22Rv1 (cell line): Measurements from ENCODE around the gene MMP24.

ENCODE experiments used
- H3K27ac ChIP-seq: fragments of 450-650 bp; 2 replicates; pipeline ENCODE4 v1.5.1; 2017
- ZFX ChIP-seq: fragments of 450-650 bp; IDR thresholded peaks from 2 replicates; pipeline ENCODE4 v1.6.1; 2017; ENCODE audit warnings: antibody characterized with exemption, borderline replicate concordance
- TF ChIP-seq, protein P1 (sequence below): fragments of 450-650 bp; IDR thresholded peaks from 2 replicates; pipeline ENCODE4 v1.5.1; 2017; ENCODE audit warnings: mild to moderate bottlenecking

Gene MMP24

DNA sequence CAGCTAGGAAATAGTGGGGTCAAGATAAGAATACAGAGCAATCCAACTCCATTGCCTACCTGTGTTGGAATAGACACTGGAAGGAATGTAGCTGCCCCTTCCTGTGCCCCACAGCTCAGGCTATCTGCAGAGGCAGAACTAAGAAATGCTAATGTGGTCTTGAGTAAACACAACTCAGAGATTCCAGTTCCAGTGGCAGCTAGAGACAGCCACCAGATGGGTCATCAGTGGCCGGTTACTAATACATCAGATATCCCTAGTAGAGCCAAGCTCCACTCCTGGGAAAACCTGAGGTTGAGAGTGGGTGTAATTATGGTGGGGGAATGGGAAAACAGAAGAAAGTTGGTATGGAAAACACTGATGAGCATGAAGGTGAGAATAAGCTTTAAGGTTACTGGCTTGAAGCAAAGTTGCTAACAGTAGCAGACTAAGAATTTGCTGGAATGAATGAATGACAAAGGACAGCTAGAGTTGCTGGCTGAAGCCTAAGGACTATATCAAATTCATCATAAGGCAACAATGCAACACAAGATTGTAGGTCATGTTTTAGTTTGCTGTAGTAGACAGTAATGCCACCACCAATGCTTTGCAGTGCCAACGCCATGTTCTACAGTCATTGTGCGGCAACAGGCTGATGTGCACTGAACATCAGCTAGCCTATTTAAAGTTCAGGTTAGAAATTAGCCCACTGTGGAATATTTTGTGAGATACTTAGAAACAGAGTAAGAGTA, 94.1 kb downstream of the MMP24 start:
- TF ChIP-seq, protein P1, sequence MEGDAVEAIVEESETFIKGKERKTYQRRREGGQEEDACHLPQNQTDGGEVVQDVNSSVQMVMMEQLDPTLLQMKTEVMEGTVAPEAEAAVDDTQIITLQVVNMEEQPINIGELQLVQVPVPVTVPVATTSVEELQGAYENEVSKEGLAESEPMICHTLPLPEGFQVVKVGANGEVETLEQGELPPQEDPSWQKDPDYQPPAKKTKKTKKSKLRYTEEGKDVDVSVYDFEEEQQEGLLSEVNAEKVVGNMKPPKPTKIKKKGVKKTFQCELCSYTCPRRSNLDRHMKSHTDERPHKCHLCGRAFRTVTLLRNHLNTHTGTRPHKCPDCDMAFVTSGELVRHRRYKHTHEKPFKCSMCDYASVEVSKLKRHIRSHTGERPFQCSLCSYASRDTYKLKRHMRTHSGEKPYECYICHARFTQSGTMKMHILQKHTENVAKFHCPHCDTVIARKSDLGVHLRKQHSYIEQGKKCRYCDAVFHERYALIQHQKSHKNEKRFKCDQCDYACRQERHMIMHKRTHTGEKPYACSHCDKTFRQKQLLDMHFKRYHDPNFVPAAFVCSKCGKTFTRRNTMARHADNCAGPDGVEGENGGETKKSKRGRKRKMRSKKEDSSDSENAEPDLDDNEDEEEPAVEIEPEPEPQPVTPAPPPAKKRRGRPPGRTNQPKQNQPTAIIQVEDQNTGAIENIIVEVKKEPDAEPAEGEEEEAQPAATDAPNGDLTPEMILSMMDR: no peak
- TF ChIP-seq ZFX: no peak
- H3K27ac ChIP-seq: peak overlapping the region; percentile 74; the same call in 1 of the 2 replicates

DNA sequence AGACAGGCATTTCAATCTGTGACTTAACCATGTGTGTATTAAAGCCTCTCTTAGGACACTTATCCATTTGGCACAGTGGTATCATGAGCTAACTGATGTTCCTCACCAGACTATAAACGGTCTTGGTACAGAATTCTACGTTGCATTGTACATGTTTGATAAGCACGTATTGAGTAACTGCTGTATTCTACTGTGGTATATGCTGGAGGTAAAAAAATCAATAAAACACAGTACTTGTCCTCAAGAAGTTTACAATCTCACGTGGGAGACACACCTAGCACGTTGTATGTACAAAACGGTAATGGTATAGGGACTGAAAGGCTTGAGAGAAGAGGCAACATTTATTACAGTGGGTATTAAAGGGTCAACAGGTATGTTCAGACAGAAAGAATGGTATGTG, 98.9 kb downstream of the MMP24 start:
- H3K27ac ChIP-seq: no peak overlapping the region
- no peak for TF ChIP-seq ZFX
- TF ChIP-seq, protein P1: no peak

DNA sequence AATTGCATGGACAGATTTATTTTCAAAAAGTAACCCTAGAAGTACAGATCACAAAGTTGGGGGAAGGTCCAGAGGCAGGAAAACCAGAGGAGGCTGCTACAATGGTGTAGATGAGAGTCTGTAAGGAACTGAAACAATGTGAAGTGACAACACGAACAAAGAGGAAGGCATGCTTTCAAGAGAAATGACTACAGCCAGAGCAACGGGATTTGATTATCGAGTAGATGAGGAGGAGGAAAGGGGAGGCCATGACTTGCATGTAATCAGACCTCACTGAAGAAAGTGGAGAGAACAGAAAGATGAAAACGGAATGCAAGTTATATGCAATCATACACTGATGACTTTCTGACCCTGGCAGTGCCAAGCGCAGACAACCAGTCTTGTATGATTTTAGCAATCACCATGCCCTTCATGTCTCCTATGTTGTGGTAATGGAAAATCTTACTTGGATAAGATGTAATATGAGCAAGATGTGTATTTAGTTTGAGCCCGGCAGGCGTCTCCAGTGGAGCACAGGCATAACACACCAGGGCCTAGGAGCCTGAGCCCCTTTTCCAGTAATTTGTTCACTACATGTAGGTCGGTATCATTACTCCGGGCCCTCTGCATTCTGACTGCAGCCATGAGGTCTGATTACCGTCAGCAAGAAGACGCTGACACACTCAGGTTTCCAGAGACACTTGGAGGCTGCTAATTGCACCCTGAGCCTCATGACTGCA, 99.7 kb downstream of the MMP24 start:
- TF ChIP-seq, protein P1: no peak
- TF ChIP-seq ZFX: no peak

More for the DNA sequence above, 99.7 kb downstream of the MMP24 start:
- no peak overlapping the region for H3K27ac ChIP-seq
